Ishikawa (cell line): Measurements from ENCODE around the gene ROBO3.

ENCODE experiments used
- CEBPB ChIP-seq: IDR thresholded peaks from 2 replicates; pipeline ENCODE4 v1.6.1; 2012
- EGR1 ChIP-seq: IDR thresholded peaks from 2 replicates; pipeline ENCODE4 v1.6.1; 2012
- EP300 ChIP-seq: IDR thresholded peaks from 2 replicates; pipeline ENCODE4 v1.6.1; 2012; ENCODE audit warnings: borderline replicate concordance
- RAD21 ChIP-seq: IDR thresholded peaks from 2 replicates; pipeline ENCODE4 v1.6.1; 2012; ENCODE audit warnings: low read depth
- ZBTB7A ChIP-seq: IDR thresholded peaks from 2 replicates; pipeline ENCODE4 v1.6.1; 2012; ENCODE audit warnings: low read depth
- TF ChIP-seq, protein P1 (sequence below): IDR thresholded peaks from 2 replicates; pipeline ENCODE4 v1.6.1; 2012; ENCODE audit warnings: low read depth, mild to moderate bottlenecking

DNA sequence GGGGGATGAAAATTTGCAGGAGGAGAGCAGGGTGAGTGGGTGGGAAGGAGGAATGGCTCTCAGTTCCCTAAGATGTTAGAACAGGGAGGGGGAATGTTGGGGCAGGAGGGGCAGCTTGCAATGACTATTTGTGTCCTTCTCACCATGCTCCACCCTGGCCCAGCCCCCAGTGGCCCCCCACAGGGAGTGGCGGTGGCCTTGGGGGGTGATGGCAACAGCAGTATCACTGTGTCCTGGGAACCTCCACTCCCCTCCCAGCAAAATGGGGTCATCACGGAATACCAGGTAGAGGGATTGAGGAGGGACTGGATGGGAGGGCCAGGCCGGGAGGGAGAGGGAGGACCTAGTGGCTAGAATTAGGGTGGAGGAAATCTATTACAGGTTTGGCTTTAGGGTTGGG is 10.2 kb downstream of the ROBO3 start:
- TF ChIP-seq, protein P1, sequence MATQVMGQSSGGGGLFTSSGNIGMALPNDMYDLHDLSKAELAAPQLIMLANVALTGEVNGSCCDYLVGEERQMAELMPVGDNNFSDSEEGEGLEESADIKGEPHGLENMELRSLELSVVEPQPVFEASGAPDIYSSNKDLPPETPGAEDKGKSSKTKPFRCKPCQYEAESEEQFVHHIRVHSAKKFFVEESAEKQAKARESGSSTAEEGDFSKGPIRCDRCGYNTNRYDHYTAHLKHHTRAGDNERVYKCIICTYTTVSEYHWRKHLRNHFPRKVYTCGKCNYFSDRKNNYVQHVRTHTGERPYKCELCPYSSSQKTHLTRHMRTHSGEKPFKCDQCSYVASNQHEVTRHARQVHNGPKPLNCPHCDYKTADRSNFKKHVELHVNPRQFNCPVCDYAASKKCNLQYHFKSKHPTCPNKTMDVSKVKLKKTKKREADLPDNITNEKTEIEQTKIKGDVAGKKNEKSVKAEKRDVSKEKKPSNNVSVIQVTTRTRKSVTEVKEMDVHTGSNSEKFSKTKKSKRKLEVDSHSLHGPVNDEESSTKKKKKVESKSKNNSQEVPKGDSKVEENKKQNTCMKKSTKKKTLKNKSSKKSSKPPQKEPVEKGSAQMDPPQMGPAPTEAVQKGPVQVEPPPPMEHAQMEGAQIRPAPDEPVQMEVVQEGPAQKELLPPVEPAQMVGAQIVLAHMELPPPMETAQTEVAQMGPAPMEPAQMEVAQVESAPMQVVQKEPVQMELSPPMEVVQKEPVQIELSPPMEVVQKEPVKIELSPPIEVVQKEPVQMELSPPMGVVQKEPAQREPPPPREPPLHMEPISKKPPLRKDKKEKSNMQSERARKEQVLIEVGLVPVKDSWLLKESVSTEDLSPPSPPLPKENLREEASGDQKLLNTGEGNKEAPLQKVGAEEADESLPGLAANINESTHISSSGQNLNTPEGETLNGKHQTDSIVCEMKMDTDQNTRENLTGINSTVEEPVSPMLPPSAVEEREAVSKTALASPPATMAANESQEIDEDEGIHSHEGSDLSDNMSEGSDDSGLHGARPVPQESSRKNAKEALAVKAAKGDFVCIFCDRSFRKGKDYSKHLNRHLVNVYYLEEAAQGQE: no peak
- TF ChIP-seq EGR1 (no peak), CEBPB (no peak), EP300 (no peak), ZBTB7A (no peak), RAD21 (no peak)
